PC-9 (cell line): ENCODE results near the gene DHX8.

Experiments
- CTCF ChIP-seq: fragments of 200-600 bp; sonication (generic); conservative IDR thresholded peaks from 2 replicates; pipeline ENCODE4 v1.6.1; 2017; ENCODE audit warnings: mixed run types, antibody characterized with exemption, mild to moderate bottlenecking, moderate library complexity
- EZH2 ChIP-seq: fragments of 200-600 bp; sonication (generic); IDR thresholded peaks from 2 replicates; pipeline ENCODE4 v1.8.0; 2017; ENCODE audit warnings: antibody characterized with exemption, low read depth

GRCh38 chr17:43531955-43532354 lies 48.2 kb downstream of the DHX8 start:
- TF ChIP-seq CTCF (no peak), EZH2 (no peak)
